ENCODE data around the gene PDGFD. TPM values are rescaled to one million over a fixed set of nuclear protein-coding genes. Genes with fewer than 3 reads are reported as not detected.

The PDGFD gene
- total and polyA plus RNA-seq, 12 donors: 6.0 to 17.5 (median 10.7) TPM

DNA sequence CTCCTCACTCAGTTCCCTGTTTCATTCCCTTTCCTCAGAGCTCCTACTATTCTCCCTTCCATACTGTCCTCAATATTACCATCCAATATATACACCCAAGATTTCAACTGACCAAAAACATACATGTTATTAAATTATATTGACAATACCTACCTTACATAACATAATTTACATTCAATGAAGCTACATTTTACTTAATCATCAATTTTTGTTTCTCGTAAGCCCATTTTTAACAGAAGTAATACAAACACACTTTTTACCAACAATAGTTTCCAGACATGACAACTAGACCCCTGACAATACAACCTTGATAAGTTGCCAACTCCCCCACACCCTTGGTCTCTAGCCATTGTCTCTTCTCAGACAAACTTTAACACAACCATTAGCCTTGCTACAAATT, 273.3 kb downstream of the PDGFD start:
- Histone ChIP-seq H3K27ac (no peak overlapping the region), H3K9me3 (peaks cover 0 to 14% (median 5%) of the 10 kb centered on the region in 11 donors), H3K4me1 (peaks cover 0 to 6% (median 0%) of the 10 kb centered on the region in 9 donors), H3K36me3 (no peaks in the 10 kb centered on the region), H3K4me3 (no peak overlapping the region), H3K27me3 (no peaks in the 10 kb centered on the region)
- DNase-seq: no peak
- ATAC-seq: no peak
- intact Hi-C loops (cut with DNase I): no loop called here
- TF ChIP-seq, protein P1, sequence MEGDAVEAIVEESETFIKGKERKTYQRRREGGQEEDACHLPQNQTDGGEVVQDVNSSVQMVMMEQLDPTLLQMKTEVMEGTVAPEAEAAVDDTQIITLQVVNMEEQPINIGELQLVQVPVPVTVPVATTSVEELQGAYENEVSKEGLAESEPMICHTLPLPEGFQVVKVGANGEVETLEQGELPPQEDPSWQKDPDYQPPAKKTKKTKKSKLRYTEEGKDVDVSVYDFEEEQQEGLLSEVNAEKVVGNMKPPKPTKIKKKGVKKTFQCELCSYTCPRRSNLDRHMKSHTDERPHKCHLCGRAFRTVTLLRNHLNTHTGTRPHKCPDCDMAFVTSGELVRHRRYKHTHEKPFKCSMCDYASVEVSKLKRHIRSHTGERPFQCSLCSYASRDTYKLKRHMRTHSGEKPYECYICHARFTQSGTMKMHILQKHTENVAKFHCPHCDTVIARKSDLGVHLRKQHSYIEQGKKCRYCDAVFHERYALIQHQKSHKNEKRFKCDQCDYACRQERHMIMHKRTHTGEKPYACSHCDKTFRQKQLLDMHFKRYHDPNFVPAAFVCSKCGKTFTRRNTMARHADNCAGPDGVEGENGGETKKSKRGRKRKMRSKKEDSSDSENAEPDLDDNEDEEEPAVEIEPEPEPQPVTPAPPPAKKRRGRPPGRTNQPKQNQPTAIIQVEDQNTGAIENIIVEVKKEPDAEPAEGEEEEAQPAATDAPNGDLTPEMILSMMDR (IDR thresholded peaks at IDR 0.05): no peak
- WGBS, 2 donors: 95 to 96% methylated on average over 1 of the region's 1 CpG

DNA sequence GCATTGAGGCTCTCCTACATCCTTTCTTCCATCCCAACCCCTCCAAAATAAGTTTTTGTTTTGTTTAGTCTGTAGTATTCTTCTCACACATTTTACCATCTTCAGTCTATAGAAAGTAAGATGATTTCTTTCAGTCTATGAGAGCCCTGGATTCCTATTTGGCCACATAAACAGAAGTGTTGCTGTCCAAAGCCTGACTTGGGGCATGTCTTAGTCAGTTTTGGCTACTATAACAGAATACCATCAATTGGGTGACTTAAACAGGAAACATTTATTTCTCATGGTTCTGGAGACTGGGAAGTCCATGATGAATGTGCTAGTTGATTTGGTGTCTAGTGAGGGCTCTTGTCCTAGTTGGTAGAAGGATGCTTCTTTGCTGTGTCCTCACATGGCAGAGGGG, 274.3 kb downstream of the PDGFD start:
- ATAC-seq (no peak), DNase-seq (no peak)
- H3K36me3 ChIP-seq: no peaks in the 10 kb centered on the region
- H3K27me3 ChIP-seq: no peaks in the 10 kb centered on the region
- H3K27ac ChIP-seq: no peak overlapping the region
- intact Hi-C loops (cut with DNase I): no loop called here
- H3K9me3 ChIP-seq: peaks cover 0 to 14% (median 5%) of the 10 kb centered on the region in 11 donors
- H3K4me1 ChIP-seq: peaks cover 0 to 6% (median 0%) of the 10 kb centered on the region in 9 donors
- no peak overlapping the region for H3K4me3 ChIP-seq
- TF ChIP-seq, protein P1 (IDR thresholded peaks at IDR 0.05): no peak

DNA sequence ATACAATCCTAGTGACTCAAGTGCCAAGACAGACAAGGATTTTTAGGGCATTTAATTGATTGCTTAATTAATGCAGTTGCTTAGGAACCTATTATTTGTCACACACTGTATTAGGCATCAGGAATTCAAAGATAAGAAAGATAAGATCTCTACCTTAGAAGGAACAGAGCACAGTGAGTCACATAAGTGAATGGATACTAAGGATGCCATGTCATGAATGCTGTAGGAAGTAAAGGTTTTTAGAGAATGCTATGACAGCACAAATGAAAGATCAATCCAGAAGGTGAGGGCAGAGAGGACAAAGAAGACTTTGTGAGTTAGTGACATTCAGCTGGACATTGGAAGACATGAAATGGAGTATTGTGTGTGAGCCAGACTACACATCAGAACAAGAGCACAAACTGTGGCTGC, 275.4 kb downstream of the PDGFD start:
- intact Hi-C loops (cut with DNase I): no loop called here
- Histone ChIP-seq H3K36me3 (no peaks in the 10 kb centered on the region), H3K27me3 (no peaks in the 10 kb centered on the region), H3K9me3 (peaks cover 0 to 14% (median 5%) of the 10 kb centered on the region in 11 donors), H3K27ac (no peak overlapping the region), H3K4me1 (peaks cover 0 to 6% (median 0%) of the 10 kb centered on the region in 9 donors), H3K4me3 (no peak overlapping the region)
- DNase-seq (no peak), ATAC-seq (no peak)
- TF ChIP-seq, protein P1 (IDR thresholded peaks at IDR 0.05): no peak

DNA sequence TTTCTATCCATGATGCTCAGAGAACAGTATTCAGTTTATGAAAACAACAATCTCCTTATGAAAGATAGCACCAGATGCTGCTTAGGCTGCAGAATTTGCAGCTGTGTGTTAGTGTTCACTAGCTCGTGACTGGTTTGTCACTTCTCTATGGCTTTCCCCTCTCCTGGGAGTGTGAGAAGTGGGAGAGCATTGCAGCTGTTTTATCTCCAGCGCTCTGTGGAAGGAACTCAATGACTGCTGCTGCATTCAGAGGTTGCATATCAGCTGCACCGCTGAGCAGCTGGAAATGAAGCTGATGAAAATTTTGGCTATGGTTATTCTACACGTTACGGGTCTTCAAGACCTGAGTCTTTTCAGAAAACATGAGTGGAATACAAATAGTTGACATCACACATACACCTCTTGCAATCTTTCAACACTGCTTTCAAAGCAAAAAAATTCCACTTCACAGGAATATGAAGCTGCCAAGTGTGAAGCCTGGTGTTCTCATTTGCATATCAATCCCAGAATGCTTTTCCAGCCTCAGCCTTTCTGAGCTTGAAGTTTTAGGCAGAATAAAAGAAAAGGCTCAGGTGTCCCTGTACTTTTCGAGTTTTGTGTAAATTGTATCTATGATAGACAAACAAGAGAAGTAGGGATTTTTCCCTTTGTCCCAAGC, 276.8 kb downstream of the PDGFD start:
- ATAC-seq: peak in 7 of 8 donors; percentile 37 to 82 (median 76)
- peak in 1 of 2 donors; percentile 19 for DNase-seq
- Histone ChIP-seq H3K9me3 (peaks cover 0 to 14% (median 5%) of the 10 kb centered on the region in 11 donors), H3K27me3 (no peaks in the 10 kb centered on the region), H3K4me1 (peaks cover 0 to 6% (median 0%) of the 10 kb centered on the region in 9 donors), H3K27ac (no peak overlapping the region), H3K36me3 (no peaks in the 10 kb centered on the region), H3K4me3 (peak overlapping the region in 1 of 10 donors; percentile 19)
- TF ChIP-seq, protein P1 (IDR thresholded peaks at IDR 0.05): no peak
- WGBS, 2 donors: 25 to 35% methylated on average over 6 of the region's 6 CpGs
- intact Hi-C loops (cut with DNase I): no loop called here

All from heart right ventricle (tissue), 16 donors.